ENCODE measurements around the gene DIAPH2.

Gene DIAPH2

DNA sequence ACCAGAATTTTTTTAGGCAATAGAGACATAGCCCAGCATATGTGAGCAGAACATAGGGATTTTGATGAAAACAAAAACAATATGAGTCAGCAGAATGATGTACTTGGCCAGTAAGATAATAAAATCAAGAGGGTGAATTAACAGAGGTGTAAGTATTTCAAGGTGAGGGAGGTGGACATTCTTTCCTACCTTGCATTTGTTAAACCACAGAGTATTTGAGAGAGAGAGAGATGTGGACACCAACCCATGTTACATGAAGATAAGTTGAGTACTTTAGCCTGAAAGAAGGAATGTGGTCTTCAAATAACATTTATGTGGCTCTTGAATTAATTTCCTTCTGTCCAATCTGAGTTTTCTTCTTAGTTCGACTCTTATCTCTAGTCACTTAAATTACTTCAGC, 68.6 kb downstream of the DIAPH2 start:
- Histone ChIP-seq H3K36me3 (ENCODE audit: control insufficient read depth, insufficient read depth, low read length) (no peaks in the 10 kb centered on the region), H3K27ac (ENCODE audit: low read length) (no peak overlapping the region), H3K4me1 (ENCODE audit: control insufficient read depth, insufficient read depth, low read length) (no peaks in the 10 kb centered on the region), H3K9me3 (ENCODE audit: control insufficient read depth, insufficient read depth, low read length) (no peaks in the 10 kb centered on the region), H3K4me3 (ENCODE audit: low read length) (no peak overlapping the region), H3K27me3 (ENCODE audit: control insufficient read depth, insufficient read depth, low read length) (no peaks in the 10 kb centered on the region)
- WGBS (ENCODE audit: insufficient coverage, insufficient read length), result no CpG with 5 or more reads among the region's 1 CpG
- DNase-seq (ENCODE audit: low read depth, low spot score), result no peak

DNA sequence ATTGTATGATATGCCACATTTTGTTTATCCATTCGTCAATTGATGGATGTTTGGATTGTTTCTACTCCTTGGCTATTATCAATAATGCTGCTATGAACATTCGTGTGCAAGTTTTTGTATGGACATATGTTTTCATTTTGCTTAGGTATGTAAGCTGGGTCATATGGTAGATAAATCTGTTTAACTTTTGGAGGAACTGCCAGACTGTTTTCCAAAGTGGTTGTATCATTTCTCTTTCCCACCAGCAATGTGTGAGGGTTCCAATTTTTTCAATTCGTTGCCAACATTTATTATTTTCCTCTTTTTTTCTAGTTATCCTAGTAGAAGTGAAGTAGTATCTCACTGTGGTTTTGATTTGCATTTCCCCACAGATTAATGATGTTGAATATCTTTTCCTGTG, 71.8 kb downstream of the DIAPH2 start:
- H3K36me3 ChIP-seq (ENCODE audit: control insufficient read depth, insufficient read depth, low read length), result no peaks in the 10 kb centered on the region
- no peaks in the 10 kb centered on the region for H3K27me3 ChIP-seq (ENCODE audit: control insufficient read depth, insufficient read depth, low read length)
- no peaks in the 10 kb centered on the region for H3K4me1 ChIP-seq (ENCODE audit: control insufficient read depth, insufficient read depth, low read length)
- DNase-seq (ENCODE audit: low read depth, low spot score), result no peak
- no peak overlapping the region for H3K27ac ChIP-seq (ENCODE audit: low read length)
- H3K4me3 ChIP-seq (ENCODE audit: low read length), result no peak overlapping the region
- WGBS (ENCODE audit: insufficient coverage, insufficient read length), result no CpG with 5 or more reads among the region's 3 CpGs
- H3K9me3 ChIP-seq (ENCODE audit: control insufficient read depth, insufficient read depth, low read length), result no peaks in the 10 kb centered on the region

DNA sequence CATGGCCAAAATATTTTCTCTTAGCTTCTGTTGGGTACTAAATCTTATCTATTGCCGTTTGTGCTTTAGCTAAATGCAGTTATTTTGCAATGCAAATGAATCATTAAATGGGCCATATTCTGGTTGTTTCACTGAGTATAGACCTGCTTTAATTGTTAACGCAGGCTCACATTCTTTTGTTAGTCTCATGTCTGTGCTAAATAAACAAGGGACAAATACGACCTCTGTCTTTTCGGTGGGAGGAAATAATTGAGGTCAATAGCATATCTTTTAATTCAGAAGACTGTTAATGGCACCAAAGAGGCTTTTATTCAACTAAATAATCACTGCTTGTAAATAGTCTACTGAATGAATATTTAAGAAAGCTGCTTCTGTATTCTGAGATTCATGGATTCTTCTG, 76.9 kb downstream of the DIAPH2 start:
- no peak for DNase-seq (ENCODE audit: low read depth, low spot score)
- H3K27me3 ChIP-seq (ENCODE audit: control insufficient read depth, insufficient read depth, low read length), result no peaks in the 10 kb centered on the region
- WGBS (ENCODE audit: insufficient coverage, insufficient read length), result no CpG with 5 or more reads among the region's 4 CpGs

DNA sequence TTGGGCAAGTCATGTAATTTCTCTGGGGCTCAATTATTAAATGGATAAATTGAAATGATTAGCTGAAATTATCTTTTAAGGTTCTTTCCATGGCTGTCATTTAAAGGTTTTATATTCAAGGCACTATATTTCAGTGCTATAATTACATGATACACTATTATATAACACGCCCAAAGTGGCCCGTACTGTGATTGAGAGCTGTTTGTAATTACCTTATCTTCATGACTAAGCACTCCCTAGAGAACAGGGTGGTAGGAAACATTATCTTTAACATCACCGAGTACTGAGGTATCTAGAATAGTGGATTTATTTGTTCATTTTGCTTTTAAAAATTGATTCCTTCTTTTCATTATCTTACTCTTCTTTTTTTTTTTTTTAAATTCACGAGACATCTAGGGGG, 79.0 kb downstream of the DIAPH2 start:
- Histone ChIP-seq H3K4me1 (ENCODE audit: control insufficient read depth, insufficient read depth, low read length) (no peaks in the 10 kb centered on the region), H3K4me3 (ENCODE audit: low read length) (no peak overlapping the region), H3K27ac (ENCODE audit: low read length) (no peak overlapping the region), H3K27me3 (ENCODE audit: control insufficient read depth, insufficient read depth, low read length) (no peaks in the 10 kb centered on the region), H3K36me3 (ENCODE audit: control insufficient read depth, insufficient read depth, low read length) (no peaks in the 10 kb centered on the region), H3K9me3 (ENCODE audit: control insufficient read depth, insufficient read depth, low read length) (no peaks in the 10 kb centered on the region)
- DNase-seq (ENCODE audit: low read depth, low spot score), result no peak
- no CpG with 5 or more reads among the region's 4 CpGs for WGBS (ENCODE audit: insufficient coverage, insufficient read length)

More for the DNA sequence above, 76.9 kb downstream of the DIAPH2 start:
- Histone ChIP-seq H3K36me3 (ENCODE audit: control insufficient read depth, insufficient read depth, low read length) (no peaks in the 10 kb centered on the region), H3K4me1 (ENCODE audit: control insufficient read depth, insufficient read depth, low read length) (no peaks in the 10 kb centered on the region), H3K9me3 (ENCODE audit: control insufficient read depth, insufficient read depth, low read length) (no peaks in the 10 kb centered on the region), H3K27ac (ENCODE audit: low read length) (no peak overlapping the region), H3K4me3 (ENCODE audit: low read length) (no peak overlapping the region)

DNA sequence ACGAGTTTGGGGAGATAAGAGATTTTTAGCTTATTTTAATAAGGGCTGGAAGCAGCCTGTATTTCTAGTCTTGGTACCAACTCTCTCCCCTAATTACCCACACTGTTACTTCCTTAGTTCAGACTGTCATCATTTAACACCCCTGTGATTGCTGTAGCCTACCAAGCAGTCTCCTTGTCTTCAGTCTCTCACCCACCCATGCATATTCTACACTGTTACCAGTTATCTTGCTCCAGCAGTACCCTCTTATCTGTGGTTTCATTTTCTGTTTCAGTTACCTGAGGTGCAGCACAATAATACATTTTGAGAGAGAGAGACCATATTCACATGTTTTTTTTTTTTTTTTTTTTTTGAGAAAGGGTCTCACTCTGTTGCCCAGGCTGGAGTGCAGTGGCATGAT, 80.2 kb downstream of the DIAPH2 start:
- Histone ChIP-seq H3K9me3 (ENCODE audit: control insufficient read depth, insufficient read depth, low read length) (no peaks in the 10 kb centered on the region), H3K36me3 (ENCODE audit: control insufficient read depth, insufficient read depth, low read length) (no peaks in the 10 kb centered on the region), H3K4me3 (ENCODE audit: low read length) (no peak overlapping the region), H3K27ac (ENCODE audit: low read length) (no peak overlapping the region), H3K4me1 (ENCODE audit: control insufficient read depth, insufficient read depth, low read length) (no peaks in the 10 kb centered on the region), H3K27me3 (ENCODE audit: control insufficient read depth, insufficient read depth, low read length) (no peaks in the 10 kb centered on the region)
- DNase-seq (ENCODE audit: low read depth, low spot score), result no peak
- no CpG with 5 or more reads among the region's 1 CpG for WGBS (ENCODE audit: insufficient coverage, insufficient read length)

DNA sequence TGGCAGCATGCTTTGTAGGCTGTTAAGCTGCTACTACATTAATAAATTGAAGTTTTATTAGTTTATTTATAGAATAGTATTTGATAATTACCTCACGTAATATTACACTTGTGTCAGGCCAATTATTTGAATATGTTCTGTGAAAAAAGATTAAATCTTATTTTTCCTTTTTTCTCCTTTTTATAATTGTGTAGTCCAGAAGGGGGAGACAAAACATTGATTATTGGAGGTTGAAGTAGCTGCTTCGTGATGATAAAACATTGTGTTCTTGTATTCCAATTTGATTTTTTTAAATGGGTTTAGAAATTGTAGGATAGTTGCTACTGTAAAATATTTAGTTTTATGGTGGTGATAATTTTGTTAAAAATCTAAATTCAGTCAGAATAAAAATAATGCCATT, 85.7 kb downstream of the DIAPH2 start:
- no peaks in the 10 kb centered on the region for H3K4me1 ChIP-seq (ENCODE audit: control insufficient read depth, insufficient read depth, low read length)
- no CpG with 5 or more reads among the region's 2 CpGs for WGBS (ENCODE audit: insufficient coverage, insufficient read length)
- H3K36me3 ChIP-seq (ENCODE audit: control insufficient read depth, insufficient read depth, low read length), result no peaks in the 10 kb centered on the region
- H3K4me3 ChIP-seq (ENCODE audit: low read length), result no peak overlapping the region
- H3K27me3 ChIP-seq (ENCODE audit: control insufficient read depth, insufficient read depth, low read length), result no peaks in the 10 kb centered on the region
- DNase-seq (ENCODE audit: low read depth, low spot score), result no peak
- H3K9me3 ChIP-seq (ENCODE audit: control insufficient read depth, insufficient read depth, low read length), result no peaks in the 10 kb centered on the region
- no peak overlapping the region for H3K27ac ChIP-seq (ENCODE audit: low read length)

DNA sequence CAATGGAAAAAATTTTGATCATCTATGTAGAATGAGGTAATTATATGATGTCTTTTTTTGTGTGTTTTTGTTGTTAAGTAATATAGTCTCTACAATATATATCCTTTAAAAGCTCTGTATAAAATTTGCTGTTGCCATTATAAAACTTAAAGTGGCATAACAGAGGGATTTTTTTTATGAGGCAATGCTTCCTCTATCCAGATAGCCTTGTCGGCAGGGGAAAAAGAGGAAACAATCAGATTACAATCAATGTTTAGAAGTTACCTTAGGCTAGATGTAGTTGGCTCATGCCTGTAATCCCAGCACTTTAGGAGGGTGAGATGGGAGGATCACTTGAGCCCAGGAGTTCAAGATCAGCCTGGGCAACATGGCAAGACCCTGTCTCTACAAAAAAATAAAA, 86.8 kb downstream of the DIAPH2 start:
- no peaks in the 10 kb centered on the region for H3K36me3 ChIP-seq (ENCODE audit: control insufficient read depth, insufficient read depth, low read length)
- no peak for DNase-seq (ENCODE audit: low read depth, low spot score)
- H3K27ac ChIP-seq (ENCODE audit: low read length), result no peak overlapping the region
- no peaks in the 10 kb centered on the region for H3K27me3 ChIP-seq (ENCODE audit: control insufficient read depth, insufficient read depth, low read length)
- WGBS (ENCODE audit: insufficient coverage, insufficient read length), result no CpG with 5 or more reads among the region's 1 CpG
- H3K4me1 ChIP-seq (ENCODE audit: control insufficient read depth, insufficient read depth, low read length), result no peaks in the 10 kb centered on the region
- no peak overlapping the region for H3K4me3 ChIP-seq (ENCODE audit: low read length)
- no peaks in the 10 kb centered on the region for H3K9me3 ChIP-seq (ENCODE audit: control insufficient read depth, insufficient read depth, low read length)

DNA sequence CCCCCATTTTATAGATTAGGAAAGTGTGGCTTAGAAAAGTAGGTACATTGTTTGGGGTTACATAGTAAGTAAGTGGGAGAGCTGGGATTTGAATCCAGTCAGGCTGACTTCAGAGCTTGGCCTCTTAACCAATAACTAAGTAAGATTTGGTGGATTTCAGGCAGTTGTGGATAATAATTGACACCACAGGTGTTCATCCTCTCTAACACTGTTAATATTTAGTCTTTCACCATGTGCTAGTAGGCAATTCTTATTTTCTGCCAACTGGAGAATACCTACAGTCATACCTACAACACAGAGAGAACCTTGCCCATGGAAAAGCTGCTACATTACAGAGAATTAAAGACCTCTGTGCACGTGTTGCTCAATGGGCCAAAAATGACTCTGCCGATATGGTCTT, 89.5 kb downstream of the DIAPH2 start:
- H3K4me3 ChIP-seq (ENCODE audit: low read length), result no peak overlapping the region
- DNase-seq (ENCODE audit: low read depth, low spot score), result no peak
- no CpG with 5 or more reads among the region's 2 CpGs for WGBS (ENCODE audit: insufficient coverage, insufficient read length)
- H3K4me1 ChIP-seq (ENCODE audit: control insufficient read depth, insufficient read depth, low read length), result no peaks in the 10 kb centered on the region
- no peaks in the 10 kb centered on the region for H3K27me3 ChIP-seq (ENCODE audit: control insufficient read depth, insufficient read depth, low read length)
- no peaks in the 10 kb centered on the region for H3K9me3 ChIP-seq (ENCODE audit: control insufficient read depth, insufficient read depth, low read length)
- no peak overlapping the region for H3K27ac ChIP-seq (ENCODE audit: low read length)
- no peaks in the 10 kb centered on the region for H3K36me3 ChIP-seq (ENCODE audit: control insufficient read depth, insufficient read depth, low read length)

DNA sequence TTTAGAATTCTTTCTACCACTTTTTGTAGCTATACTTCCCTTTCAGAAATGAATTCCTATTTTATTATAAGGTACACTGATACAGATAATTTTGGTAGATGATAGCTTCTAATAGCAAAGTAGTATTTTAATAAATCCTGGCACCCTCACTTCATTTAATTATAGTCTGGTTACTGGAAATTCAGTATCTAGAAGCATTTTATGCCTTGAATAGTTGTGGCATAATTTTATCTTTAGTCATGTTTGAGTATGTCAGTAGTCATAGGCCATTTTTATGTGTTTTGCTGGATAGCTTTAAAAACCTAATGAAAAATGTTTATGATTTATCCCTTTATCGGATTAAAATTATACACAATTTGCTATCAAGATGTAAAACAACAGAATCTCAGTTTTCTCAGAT, 92.3 kb downstream of the DIAPH2 start:
- H3K27ac ChIP-seq (ENCODE audit: low read length), result no peak overlapping the region
- no peak for DNase-seq (ENCODE audit: low read depth, low spot score)
- no peaks in the 10 kb centered on the region for H3K9me3 ChIP-seq (ENCODE audit: control insufficient read depth, insufficient read depth, low read length)
- H3K27me3 ChIP-seq (ENCODE audit: control insufficient read depth, insufficient read depth, low read length), result no peaks in the 10 kb centered on the region
- H3K4me1 ChIP-seq (ENCODE audit: control insufficient read depth, insufficient read depth, low read length), result no peaks in the 10 kb centered on the region
- H3K36me3 ChIP-seq (ENCODE audit: control insufficient read depth, insufficient read depth, low read length), result no peaks in the 10 kb centered on the region
- H3K4me3 ChIP-seq (ENCODE audit: low read length), result no peak overlapping the region
- WGBS (ENCODE audit: insufficient coverage, insufficient read length), result no CpG with 5 or more reads among the region's 1 CpG

DNA sequence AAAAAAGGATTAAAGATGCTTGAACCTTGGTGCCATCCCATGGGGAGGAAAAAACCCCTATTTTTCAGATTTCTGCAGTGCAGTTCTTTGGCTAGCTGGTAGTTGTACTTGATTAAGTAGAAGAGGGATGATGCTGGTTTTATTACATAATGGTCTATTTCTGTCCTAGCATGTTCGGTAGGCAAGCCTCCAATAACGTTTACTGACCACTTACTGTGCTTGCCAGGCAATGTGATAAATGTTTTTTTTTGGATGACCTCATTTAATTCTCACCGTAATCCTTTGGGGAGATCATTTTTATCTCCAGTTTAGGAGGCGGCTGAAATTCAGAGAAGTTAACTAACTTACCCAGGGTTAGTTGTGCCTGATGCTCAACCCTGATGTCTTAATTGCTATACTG, 106.9 kb downstream of the DIAPH2 start:
- no peak for DNase-seq (ENCODE audit: low read depth, low spot score)
- Histone ChIP-seq H3K36me3 (ENCODE audit: control insufficient read depth, insufficient read depth, low read length) (no peaks in the 10 kb centered on the region), H3K27me3 (ENCODE audit: control insufficient read depth, insufficient read depth, low read length) (no peaks in the 10 kb centered on the region), H3K4me1 (ENCODE audit: control insufficient read depth, insufficient read depth, low read length) (no peaks in the 10 kb centered on the region), H3K9me3 (ENCODE audit: control insufficient read depth, insufficient read depth, low read length) (no peaks in the 10 kb centered on the region), H3K27ac (ENCODE audit: low read length) (no peak overlapping the region), H3K4me3 (ENCODE audit: low read length) (no peak overlapping the region)
- WGBS (ENCODE audit: insufficient coverage, insufficient read length), result no CpG with 5 or more reads among the region's 4 CpGs

DNA sequence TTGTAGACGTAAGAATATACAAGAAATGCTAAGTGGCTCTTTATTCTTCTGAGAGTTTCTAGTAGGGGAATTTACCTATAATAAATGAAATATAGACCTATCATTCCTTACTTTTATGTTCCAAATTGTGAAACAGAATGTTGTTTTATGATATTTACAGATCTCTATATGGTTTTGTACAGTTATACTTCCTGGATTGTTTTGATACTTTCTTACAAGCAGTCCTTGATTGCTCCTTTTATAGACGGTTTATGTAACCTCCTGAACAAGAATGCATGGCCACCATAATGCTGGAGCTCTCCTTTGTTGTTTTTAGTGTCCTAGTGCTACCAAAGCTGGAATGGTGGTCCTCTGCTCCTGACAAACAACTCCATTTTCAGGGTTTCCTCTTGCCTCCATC, 107.4 kb downstream of the DIAPH2 start:
- Histone ChIP-seq H3K9me3 (ENCODE audit: control insufficient read depth, insufficient read depth, low read length) (no peaks in the 10 kb centered on the region), H3K36me3 (ENCODE audit: control insufficient read depth, insufficient read depth, low read length) (no peaks in the 10 kb centered on the region), H3K4me3 (ENCODE audit: low read length) (no peak overlapping the region), H3K27me3 (ENCODE audit: control insufficient read depth, insufficient read depth, low read length) (no peaks in the 10 kb centered on the region), H3K27ac (ENCODE audit: low read length) (no peak overlapping the region), H3K4me1 (ENCODE audit: control insufficient read depth, insufficient read depth, low read length) (no peaks in the 10 kb centered on the region)
- no peak for DNase-seq (ENCODE audit: low read depth, low spot score)
- no CpG with 5 or more reads among the region's 2 CpGs for WGBS (ENCODE audit: insufficient coverage, insufficient read length)

Measured in iPS DF 6.9 (cell line).